Measurements from ENCODE around the gene TMEM8B.

The TMEM8B gene

GRCh38 chr9:35899021-35899420, 70.0 kb downstream of the TMEM8B start:
- no peak overlapping the region for H3K18ac ChIP-seq (ENCODE audit: low read length)
- no peak for DNase-seq (ENCODE audit: low spot score)

GRCh38 chr9:35903049-35903448, 74.0 kb downstream of the TMEM8B start:
- H3K9ac ChIP-seq (ENCODE audit: low read depth, low read length, poor library complexity), result no peak overlapping the region
- no peak overlapping the region for H3K14ac ChIP-seq (ENCODE audit: low read length)
- no peak overlapping the region for H2BK12ac ChIP-seq (ENCODE audit: low read length)
- no peaks in the 10 kb centered on the region for H3K9me3 ChIP-seq (replicated peaks in 1 of 2; ENCODE audit: control insufficient read depth in 2 of 2, insufficient read depth in 1 of 2, low read depth in 1 of 2, low read length in 2 of 2)
- no peak overlapping the region for H3K4me2 ChIP-seq (ENCODE audit: insufficient read depth, low read length, poor library complexity, severe bottlenecking)
- H3K18ac ChIP-seq (ENCODE audit: low read length), result no peak overlapping the region
- no CpG with 5 or more reads among the region's 3 CpGs for WGBS, 2 donors (ENCODE audit: extremely low coverage in 2 of 2, insufficient read length in 2 of 2, insufficient replicate concordance in 1 of 2)
- H3K36me3 ChIP-seq (replicated peaks in 1 of 2; ENCODE audit: control insufficient read depth in 2 of 2, insufficient read depth in 2 of 2, low read length in 2 of 2), result no peaks in the 10 kb centered on the region
- H3K4me3 ChIP-seq (ENCODE audit: low read length in 2 of 2), result no peak overlapping the region
- H2BK5ac ChIP-seq (ENCODE audit: low read length), result no peak overlapping the region
- H2BK15ac ChIP-seq (ENCODE audit: low read length), result no peak overlapping the region
- peak overlapping the region; percentile 27 for H2AFZ ChIP-seq (ENCODE audit: low read length)
- DNase-seq (ENCODE audit: low spot score), result no peak
- no peak overlapping the region for H3K4ac ChIP-seq (ENCODE audit: low read length)
- no peak overlapping the region for H3K23ac ChIP-seq (ENCODE audit: low read depth, low read length, poor library complexity)
- peaks cover 15 to 32% of the 10 kb centered on the region in 2 donors for H3K4me1 ChIP-seq (ENCODE audit: control insufficient read depth in 2 of 2, insufficient read depth in 1 of 2, low read depth in 1 of 2, low read length in 2 of 2)
- H3K27me3 ChIP-seq (ENCODE audit: control insufficient read depth in 3 of 3, insufficient read depth in 3 of 3, low read depth in 1 of 3, low read length in 3 of 3), result peaks cover 0 to 3% (median 2%) of the 10 kb centered on the region in 3 experiments
- H2BK120ac ChIP-seq (ENCODE audit: low read depth, low read length), result no peak overlapping the region
- H3K79me1 ChIP-seq (ENCODE audit: low read depth, low read length), result no peaks in the 10 kb centered on the region
- no peak overlapping the region for H4K8ac ChIP-seq (ENCODE audit: low read depth, low read length)
- H3K27ac ChIP-seq (replicated peaks; ENCODE audit: low read length), result no peak overlapping the region
- H4K91ac ChIP-seq (ENCODE audit: low read depth, low read length, poor library complexity), result no peak overlapping the region
- no peak overlapping the region for H2AK5ac ChIP-seq (ENCODE audit: low read depth, low read length)

More at GRCh38 chr9:35899021-35899420, 70.0 kb downstream of the TMEM8B start:
- Histone ChIP-seq H3K14ac (ENCODE audit: low read length) (no peak overlapping the region), H4K91ac (ENCODE audit: low read depth, low read length, poor library complexity) (no peak overlapping the region), H4K8ac (ENCODE audit: low read depth, low read length) (no peak overlapping the region), H2BK120ac (ENCODE audit: low read depth, low read length) (no peak overlapping the region), H3K36me3 (replicated peaks in 1 of 2; ENCODE audit: control insufficient read depth in 2 of 2, insufficient read depth in 2 of 2, low read length in 2 of 2) (no peaks in the 10 kb centered on the region), H3K27me3 (ENCODE audit: control insufficient read depth in 3 of 3, insufficient read depth in 3 of 3, low read depth in 1 of 3, low read length in 3 of 3) (peaks cover 0 to 13% (median under 1%) of the 10 kb centered on the region in 3 experiments), H3K4me2 (ENCODE audit: insufficient read depth, low read length, poor library complexity, severe bottlenecking) (no peak overlapping the region), H2BK5ac (ENCODE audit: low read length) (no peak overlapping the region), H3K27ac (replicated peaks; ENCODE audit: low read length) (no peak overlapping the region), H3K79me1 (ENCODE audit: low read depth, low read length) (no peaks in the 10 kb centered on the region), H3K4ac (ENCODE audit: low read length) (no peak overlapping the region), H3K23ac (ENCODE audit: low read depth, low read length, poor library complexity) (no peak overlapping the region), H3K9me3 (replicated peaks in 1 of 2; ENCODE audit: control insufficient read depth in 2 of 2, insufficient read depth in 1 of 2, low read depth in 1 of 2, low read length in 2 of 2) (no peaks in the 10 kb centered on the region), H3K4me3 (ENCODE audit: low read length in 2 of 2) (no peak overlapping the region), H3K9ac (ENCODE audit: low read depth, low read length, poor library complexity) (no peak overlapping the region), H2BK12ac (ENCODE audit: low read length) (no peak overlapping the region), H3K4me1 (ENCODE audit: control insufficient read depth in 2 of 2, insufficient read depth in 1 of 2, low read depth in 1 of 2, low read length in 2 of 2) (no peaks in the 10 kb centered on the region), H2AK5ac (ENCODE audit: low read depth, low read length) (no peak overlapping the region), H2AFZ (ENCODE audit: low read length) (peak overlapping the region; percentile 8), H2BK15ac (ENCODE audit: low read length) (no peak overlapping the region)
- no CpG with 5 or more reads among the region's 2 CpGs for WGBS, 2 donors (ENCODE audit: extremely low coverage in 2 of 2, insufficient read length in 2 of 2, insufficient replicate concordance in 1 of 2)

GRCh38 chr9:35904338-35904737, 75.3 kb downstream of the TMEM8B start:
- no peaks in the 10 kb centered on the region for H3K79me1 ChIP-seq (ENCODE audit: low read depth, low read length)
- peak overlapping the region; percentile 54 for H2AFZ ChIP-seq (ENCODE audit: low read length)
- H3K4ac ChIP-seq (ENCODE audit: low read length), result no peak overlapping the region
- H3K4me3 ChIP-seq (ENCODE audit: low read length in 2 of 2), result no peak overlapping the region
- H3K27me3 ChIP-seq (ENCODE audit: control insufficient read depth in 3 of 3, insufficient read depth in 3 of 3, low read depth in 1 of 3, low read length in 3 of 3), result peaks cover 0 to 2% (median 0%) of the 10 kb centered on the region in 3 experiments
- no peaks in the 10 kb centered on the region for H3K36me3 ChIP-seq (replicated peaks in 1 of 2; ENCODE audit: control insufficient read depth in 2 of 2, insufficient read depth in 2 of 2, low read length in 2 of 2)
- peaks cover 23 to 43% of the 10 kb centered on the region in 2 donors for H3K4me1 ChIP-seq (ENCODE audit: control insufficient read depth in 2 of 2, insufficient read depth in 1 of 2, low read depth in 1 of 2, low read length in 2 of 2)
- H2BK5ac ChIP-seq (ENCODE audit: low read length), result peak overlapping the region; percentile 40
- no peak overlapping the region for H3K9ac ChIP-seq (ENCODE audit: low read depth, low read length, poor library complexity)
- peak overlapping the region; percentile 51 for H2BK15ac ChIP-seq (ENCODE audit: low read length)
- no peak overlapping the region for H3K4me2 ChIP-seq (ENCODE audit: insufficient read depth, low read length, poor library complexity, severe bottlenecking)
- no peak overlapping the region for H4K8ac ChIP-seq (ENCODE audit: low read depth, low read length)
- DNase-seq (ENCODE audit: low spot score), result no peak
- no peak overlapping the region for H4K91ac ChIP-seq (ENCODE audit: low read depth, low read length, poor library complexity)
- H3K18ac ChIP-seq (ENCODE audit: low read length), result peak overlapping the region; percentile 53
- H2AK5ac ChIP-seq (ENCODE audit: low read depth, low read length), result peak overlapping the region; percentile 94
- H3K14ac ChIP-seq (ENCODE audit: low read length), result no peak overlapping the region
- no peaks in the 10 kb centered on the region for H3K9me3 ChIP-seq (replicated peaks in 1 of 2; ENCODE audit: control insufficient read depth in 2 of 2, insufficient read depth in 1 of 2, low read depth in 1 of 2, low read length in 2 of 2)
- no peak overlapping the region for H2BK120ac ChIP-seq (ENCODE audit: low read depth, low read length)
- H3K27ac ChIP-seq (replicated peaks; ENCODE audit: low read length), result no peak overlapping the region
- no peak overlapping the region for H3K23ac ChIP-seq (ENCODE audit: low read depth, low read length, poor library complexity)
- WGBS, 2 donors (ENCODE audit: extremely low coverage in 2 of 2, insufficient read length in 2 of 2, insufficient replicate concordance in 1 of 2), result no CpG with 5 or more reads among the region's 8 CpGs
- no peak overlapping the region for H2BK12ac ChIP-seq (ENCODE audit: low read length)

GRCh38 chr9:35905051-35905781, 76.2 kb downstream of the TMEM8B start:
- peak overlapping the region; percentile 66 for H4K8ac ChIP-seq (ENCODE audit: low read depth, low read length)
- H3K36me3 ChIP-seq (replicated peaks in 1 of 2; ENCODE audit: control insufficient read depth in 2 of 2, insufficient read depth in 2 of 2, low read length in 2 of 2), result no peaks in the 10 kb centered on the region
- H2BK15ac ChIP-seq (ENCODE audit: low read length), result peak overlapping the region; percentile 88
- H2BK12ac ChIP-seq (ENCODE audit: low read length), result peak overlapping the region; percentile 77
- no peak overlapping the region for H3K14ac ChIP-seq (ENCODE audit: low read length)
- peak overlapping the region; percentile 40 for H2BK5ac ChIP-seq (ENCODE audit: low read length)
- peak overlapping the region; percentile 54 for H2AFZ ChIP-seq (ENCODE audit: low read length)
- peak overlapping the region; percentile 95 for H2AK5ac ChIP-seq (ENCODE audit: low read depth, low read length)
- no peaks in the 10 kb centered on the region for H3K9me3 ChIP-seq (replicated peaks in 1 of 2; ENCODE audit: control insufficient read depth in 2 of 2, insufficient read depth in 1 of 2, low read depth in 1 of 2, low read length in 2 of 2)
- no CpG with 5 or more reads among the region's 8 CpGs for whole genome bisulfite sequencing, 2 donors (ENCODE audit: extremely low coverage in 2 of 2, insufficient read length in 2 of 2, insufficient replicate concordance in 1 of 2)
- peaks cover 23 to 50% of the 10 kb centered on the region in 2 donors for H3K4me1 ChIP-seq (ENCODE audit: control insufficient read depth in 2 of 2, insufficient read depth in 1 of 2, low read depth in 1 of 2, low read length in 2 of 2)
- H3K4me2 ChIP-seq (ENCODE audit: insufficient read depth, low read length, poor library complexity, severe bottlenecking), result no peak overlapping the region
- no peak overlapping the region for H3K4me3 ChIP-seq (ENCODE audit: low read length in 2 of 2)
- no peak overlapping the region for H3K4ac ChIP-seq (ENCODE audit: low read length)
- H2BK120ac ChIP-seq (ENCODE audit: low read depth, low read length), result no peak overlapping the region
- DNase-seq (ENCODE audit: low spot score), result no peak
- H4K91ac ChIP-seq (ENCODE audit: low read depth, low read length, poor library complexity), result no peak overlapping the region
- H3K9ac ChIP-seq (ENCODE audit: low read depth, low read length, poor library complexity), result no peak overlapping the region
- no peaks in the 10 kb centered on the region for H3K79me1 ChIP-seq (ENCODE audit: low read depth, low read length)
- H3K27ac ChIP-seq (replicated peaks; ENCODE audit: low read length), result no peak overlapping the region
- peak overlapping the region; percentile 17 for H3K23ac ChIP-seq (ENCODE audit: low read depth, low read length, poor library complexity)
- H3K27me3 ChIP-seq (ENCODE audit: control insufficient read depth in 3 of 3, insufficient read depth in 3 of 3, low read depth in 1 of 3, low read length in 3 of 3), result peaks cover 0 to 2% (median 0%) of the 10 kb centered on the region in 3 experiments
- H3K18ac ChIP-seq (ENCODE audit: low read length), result peak overlapping the region; percentile 86
